Ecto neural progenitor cell (in vitro differentiated cells): Measurements from ENCODE around the gene GORASP1.

Experiments used
- DNase-seq: peaks from one replicate; pipeline ENCODE4 v3.0.0-alpha.2; 2018; ENCODE audit warnings: low spot score

Gene GORASP1

DNA sequence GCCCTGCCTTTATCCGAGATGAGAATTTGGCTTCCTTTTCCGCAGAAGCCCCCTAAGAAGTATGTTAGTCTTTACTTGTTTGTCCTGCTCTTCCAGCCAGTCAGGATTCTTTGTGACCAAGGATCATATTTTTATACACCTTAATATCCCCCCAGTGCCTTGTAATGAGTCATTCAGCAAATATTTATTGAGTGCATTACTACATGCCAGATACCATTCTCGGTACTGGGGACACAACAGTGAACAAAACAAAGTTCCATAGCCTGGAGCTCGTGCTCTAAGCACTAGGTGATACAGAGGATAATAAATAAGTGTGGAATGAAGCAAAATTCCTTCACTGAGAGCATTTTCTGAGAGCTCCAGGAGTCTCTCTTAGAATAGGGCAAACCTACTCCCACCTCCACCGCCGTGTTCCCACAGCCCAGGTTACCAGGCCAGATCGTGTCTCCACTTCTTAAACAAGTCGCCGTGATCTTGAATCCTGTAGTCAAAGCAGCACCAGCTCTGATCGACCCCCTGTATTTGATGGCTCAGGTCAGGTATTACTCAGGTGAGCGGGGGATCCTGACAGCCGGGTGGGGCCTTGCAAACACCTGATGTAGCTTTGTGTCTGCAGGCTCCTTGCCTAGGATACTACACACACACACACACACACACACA lies 18.5 kb upstream of the GORASP1 start:
- DNase-seq = no peak

DNA sequence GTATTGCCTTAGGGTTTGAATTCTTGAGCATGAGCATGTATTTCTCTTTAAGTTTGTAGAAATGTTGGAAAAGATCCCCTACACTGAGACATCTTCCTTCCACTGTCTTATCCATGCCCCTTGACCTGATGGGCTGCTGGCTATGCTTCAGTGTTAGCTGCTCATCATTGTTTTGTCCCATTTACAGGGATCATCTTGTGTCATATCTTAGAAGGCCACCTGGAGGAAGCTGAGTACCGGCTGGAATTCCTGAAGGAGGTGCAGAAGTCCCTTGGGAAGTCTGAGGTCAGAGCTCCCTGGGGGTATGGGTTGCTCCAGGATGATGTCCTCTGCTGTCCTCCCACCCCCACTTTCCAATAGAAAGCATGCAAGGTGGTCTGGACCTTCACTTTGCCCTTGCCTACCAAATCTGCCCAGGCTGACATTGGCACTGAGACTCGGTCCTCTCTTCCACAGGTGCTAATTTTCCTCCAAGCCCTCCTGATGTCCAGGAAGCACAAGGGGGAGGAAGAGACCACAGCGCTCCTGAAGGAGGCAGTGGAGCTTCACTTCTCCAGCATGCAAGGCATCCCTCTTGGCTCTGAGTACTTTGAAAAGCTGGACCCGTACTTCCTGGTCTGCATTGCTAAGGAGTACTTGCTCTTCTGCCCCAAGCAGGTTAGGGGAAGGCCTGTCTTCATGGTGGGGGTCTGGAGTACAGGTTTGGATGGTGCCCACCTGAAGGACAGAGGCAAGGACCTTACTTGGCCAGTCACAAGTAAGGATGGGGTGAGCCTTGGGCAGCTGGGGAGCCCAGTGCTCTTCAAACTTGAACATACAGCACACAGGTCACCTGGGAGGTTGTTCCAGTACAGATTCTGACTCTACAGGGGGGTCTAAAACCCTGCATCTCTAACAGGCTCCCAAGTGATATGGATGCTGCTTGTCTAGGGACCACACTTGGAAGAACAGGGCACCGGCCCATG lies 17.7 kb upstream of the GORASP1 start:
- no peak for DNase-seq

DNA sequence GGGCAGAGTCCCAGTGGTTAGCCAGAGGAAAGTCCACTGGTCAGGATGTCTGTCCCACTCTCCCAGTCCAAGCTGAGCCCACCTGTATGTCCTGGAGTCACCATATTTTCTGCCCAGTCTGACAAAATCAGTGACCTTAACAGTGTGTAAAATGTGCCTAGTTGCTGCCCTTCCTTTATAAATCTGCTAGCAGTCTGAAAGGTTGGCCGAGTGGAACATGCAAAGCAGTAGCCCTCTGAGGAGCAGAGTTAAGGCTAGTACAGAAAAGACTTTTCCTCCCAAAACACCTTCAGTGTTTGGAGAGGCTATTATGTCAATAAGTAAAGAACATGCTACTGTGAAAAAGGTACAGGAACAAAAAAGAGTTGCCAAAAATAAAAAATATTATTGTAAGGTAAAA lies 15.4 kb upstream of the GORASP1 start:
- DNase-seq = no peak

DNA sequence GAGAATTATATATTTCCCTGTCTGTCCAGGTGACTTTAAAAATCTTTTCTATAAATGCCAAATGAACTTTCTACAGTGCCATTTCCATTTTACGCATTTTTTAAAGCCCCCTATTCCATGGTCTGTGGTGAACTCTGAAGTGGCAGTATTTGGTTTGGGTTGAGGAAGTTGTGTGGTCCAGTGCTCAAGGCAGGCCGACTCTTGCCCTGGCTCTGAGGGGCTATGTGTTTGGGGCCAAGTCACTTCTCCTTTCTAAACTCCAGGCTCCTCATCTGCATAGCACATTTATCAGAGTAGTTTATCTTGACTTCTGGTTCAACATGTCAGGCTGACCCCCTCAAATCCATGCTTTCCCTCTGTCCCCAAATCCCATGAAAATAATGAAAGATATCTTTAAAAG lies 14.2 kb upstream of the GORASP1 start:
- DNase-seq = no peak

DNA sequence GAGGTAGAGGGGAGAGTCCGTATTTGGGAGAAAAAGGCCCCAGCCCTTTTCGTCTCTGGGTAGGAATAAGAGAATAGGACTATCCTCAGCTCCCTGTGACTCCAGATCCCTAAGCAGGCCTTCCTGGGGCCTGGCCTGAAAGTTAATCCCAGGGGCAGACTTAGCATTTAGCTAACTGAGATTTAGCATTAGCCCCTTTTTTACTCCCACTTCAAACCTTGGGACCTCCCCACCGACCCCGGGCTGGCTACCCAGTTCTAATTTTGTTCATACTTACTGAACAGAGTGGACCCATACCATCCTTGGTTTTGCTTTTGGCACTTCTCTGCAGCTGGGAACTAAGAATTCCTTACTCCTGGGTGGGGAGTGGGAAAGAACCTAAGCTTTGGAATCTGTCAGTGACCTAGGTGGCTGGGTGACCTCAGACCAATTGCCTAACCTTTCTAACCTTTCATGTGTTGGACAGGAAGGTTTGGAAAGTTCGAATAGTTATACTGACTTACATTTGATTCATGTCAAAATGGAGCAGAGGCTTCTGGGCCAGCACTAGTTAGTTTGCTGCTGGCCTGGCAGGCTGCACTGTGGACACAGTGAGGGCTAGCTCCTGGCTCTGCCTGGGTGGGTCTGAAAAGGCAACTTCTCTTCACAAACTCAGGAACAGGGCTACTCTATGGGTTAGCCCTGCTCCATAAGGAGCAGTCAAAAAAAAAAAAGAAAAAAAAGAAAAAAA lies 11.7 kb upstream of the GORASP1 start:
- no peak for DNase-seq

DNA sequence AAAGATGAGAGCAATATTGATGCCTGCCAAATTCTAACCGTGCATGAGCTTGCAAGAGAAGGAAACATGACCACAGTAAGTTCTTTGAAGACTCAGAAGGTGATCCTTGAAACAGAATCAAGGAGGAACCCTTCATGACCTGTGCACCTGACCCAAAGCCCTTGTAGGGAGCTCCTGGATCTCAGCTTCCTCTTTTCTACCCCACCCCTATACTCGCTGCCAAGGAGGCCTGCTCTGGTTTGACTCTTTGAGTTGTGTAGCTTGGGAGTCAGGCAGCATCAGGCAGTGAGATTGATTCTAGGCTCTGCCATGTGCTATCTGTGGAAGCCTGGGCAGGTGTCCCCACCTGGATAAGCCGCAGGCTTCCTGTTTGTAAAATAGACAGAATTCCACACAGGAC lies 10.7 kb upstream of the GORASP1 start:
- no peak for DNase-seq

DNA sequence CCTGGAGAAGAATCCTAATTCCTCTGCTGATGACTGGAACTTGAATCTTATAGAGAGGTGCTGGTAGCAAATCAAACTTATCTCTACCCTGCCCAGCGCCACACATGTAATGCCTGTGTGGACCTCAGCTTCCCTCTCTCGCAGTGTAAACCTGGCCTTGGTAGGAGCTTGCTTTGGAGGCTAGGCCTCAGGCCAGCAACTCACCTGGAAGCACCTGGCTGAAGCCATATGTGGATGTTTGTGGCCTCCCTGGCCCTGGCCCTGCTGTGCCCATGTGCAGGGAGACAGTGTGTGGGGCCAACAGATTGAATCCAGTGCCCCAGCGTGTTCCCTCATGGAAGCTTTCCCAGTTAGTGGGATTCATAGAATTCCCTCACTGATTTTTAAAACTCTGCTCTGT lies 8.4 kb upstream of the GORASP1 start:
- DNase-seq = no peak

DNA sequence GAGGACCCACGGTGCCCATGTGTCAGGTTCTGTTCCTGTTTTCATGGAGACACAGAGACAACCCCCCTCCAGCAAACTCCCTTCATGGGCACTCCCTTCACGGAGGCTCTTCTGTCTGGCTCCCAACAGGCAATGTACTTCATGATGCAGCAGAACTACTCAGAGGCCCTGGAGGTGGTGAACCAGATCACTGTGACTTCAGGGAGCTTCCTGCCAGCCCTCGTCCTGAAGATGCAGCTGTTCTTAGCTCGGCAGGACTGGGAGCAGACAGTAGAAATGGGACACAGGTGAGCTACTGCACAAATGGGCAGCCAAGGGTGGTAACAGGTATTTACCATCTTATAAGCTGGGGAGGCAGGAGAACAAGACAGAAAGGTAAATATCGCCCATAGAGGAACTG lies 7.0 kb upstream of the GORASP1 start:
- DNase-seq = no peak

DNA sequence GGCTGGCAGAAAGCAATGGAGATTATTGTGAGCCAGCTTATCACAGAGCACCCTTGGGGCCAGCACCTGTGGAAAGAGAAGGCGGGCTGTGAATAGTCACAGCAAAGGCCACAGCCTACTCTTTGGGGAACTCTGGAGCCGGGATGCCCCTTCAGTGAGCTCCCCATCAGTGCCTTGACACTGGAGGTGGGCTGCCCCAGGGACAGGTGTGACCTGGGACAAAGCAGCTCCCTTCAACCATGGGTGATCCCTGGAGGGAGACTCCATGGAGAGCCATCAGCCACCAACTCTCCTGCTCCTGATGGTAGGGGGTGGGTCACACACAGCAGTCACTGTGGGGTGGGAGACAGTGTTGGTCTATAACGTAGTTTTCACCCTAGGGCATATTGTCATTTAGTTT lies 5.9 kb upstream of the GORASP1 start:
- DNase-seq = no peak

DNA sequence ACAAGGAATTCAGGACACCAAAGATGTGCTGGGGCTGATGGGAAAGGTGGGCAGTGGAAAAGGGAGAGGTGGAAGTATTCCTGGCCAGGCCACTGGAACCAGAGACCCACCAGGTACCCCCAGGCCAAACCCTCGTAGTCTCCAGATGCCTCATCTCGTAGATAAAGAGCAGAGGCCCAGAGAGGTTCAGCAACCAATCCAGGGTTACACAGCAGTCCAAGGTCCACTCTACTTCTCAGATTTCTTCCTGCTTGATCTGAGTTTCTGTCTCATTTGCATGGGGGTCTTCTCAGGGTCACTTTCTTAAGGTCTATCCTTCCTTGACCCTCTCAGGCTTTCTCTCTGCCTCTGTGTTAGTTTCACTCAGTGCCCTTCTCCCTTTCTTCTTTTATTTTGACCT lies 5.1 kb upstream of the GORASP1 start:
- no peak for DNase-seq

DNA sequence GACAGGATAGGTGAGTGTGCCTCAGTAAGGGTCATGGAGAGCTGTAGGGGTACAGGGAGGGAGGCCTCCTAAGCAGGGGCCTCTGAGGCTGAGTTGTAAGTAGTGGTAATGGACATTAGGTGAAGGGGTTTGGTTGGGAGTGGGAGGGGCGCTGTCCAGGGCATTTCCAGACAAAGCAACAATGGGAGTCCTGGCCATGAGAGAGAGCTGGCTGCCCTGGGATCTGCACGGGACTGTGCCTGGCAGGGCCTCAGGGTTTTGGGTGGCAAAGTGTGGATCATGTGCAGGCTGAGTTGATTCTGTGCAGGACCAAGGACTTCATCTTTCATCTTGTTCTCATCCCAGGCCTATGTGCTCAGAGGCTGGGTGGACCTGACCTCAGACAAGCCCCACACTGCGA lies 4.7 kb upstream of the GORASP1 start:
- DNase-seq = no peak

DNA sequence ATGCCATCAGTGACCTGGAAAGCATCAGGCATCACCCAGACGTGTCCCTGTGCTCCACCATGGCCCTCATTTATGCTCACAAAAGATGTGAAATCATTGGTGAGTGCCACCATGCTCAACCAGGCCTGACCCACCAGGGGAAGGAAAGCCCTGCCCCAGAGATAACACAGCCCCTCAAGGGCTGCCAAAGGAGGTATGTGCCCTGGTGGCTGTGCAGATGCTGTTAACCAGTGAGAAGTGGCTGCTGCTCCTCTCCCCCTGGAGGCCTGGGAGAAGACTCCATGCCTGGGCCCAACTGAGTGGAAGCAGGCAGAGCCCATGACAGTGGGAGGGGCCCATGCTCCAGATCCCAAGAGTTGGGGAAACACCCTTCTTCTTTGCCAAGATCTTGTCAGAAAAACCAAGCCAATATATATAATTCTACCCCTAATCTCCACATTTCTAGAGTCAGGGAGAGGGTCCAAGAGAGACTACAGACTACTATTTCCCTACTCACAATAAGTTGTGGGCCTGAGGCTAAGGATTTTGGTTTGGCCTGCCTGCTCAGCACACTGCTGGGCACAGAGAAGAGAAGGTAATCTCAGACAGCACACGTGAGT lies 2.7 kb upstream of the GORASP1 start:
- DNase-seq = no peak

DNA sequence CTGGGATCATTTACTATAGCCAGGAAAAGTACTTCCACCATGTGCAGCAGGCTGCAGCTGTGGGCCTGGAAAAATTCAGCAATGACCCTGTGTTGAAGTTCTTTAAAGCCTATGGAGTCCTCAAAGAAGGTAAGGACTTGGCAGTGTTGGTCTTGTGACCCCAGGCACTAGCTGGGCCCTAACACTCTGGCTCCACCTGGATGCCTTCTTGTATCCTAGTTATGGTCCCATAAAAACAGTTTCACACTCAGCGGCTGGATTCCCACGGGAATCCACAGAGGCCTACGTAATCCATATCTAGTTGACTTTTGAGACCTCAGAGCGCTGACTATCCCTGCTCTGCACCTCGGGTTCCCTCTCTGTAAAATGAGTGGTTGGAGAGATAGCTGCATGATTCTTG lies 1.7 kb upstream of the GORASP1 start:
- DNase-seq = peak; percentile 17

DNA sequence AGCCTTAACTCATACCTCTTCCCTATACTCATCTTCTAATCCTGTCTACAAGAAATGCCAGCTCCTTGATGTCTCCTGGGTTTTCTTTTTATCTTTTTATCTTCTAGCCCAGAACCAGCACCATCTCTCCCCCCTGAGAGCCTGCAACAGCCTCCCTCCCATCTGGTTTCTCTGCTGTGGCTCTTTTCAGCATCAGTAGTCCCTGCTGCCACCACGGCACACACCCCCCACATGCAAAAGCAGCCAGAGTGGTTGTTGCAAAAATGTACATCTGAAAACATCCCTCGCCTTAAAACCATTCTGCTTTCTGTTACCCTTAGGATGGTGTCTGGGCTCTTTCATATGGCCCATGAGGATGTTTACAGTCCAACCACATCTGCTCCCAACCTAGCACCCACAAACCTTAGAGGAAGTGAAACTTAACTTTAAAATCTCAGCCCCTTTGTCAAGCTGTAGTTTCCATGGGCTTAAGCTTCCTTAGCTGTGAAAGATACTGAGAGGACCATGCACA lies 828 bp upstream of the GORASP1 start:
- DNase-seq = peak; percentile 37

DNA sequence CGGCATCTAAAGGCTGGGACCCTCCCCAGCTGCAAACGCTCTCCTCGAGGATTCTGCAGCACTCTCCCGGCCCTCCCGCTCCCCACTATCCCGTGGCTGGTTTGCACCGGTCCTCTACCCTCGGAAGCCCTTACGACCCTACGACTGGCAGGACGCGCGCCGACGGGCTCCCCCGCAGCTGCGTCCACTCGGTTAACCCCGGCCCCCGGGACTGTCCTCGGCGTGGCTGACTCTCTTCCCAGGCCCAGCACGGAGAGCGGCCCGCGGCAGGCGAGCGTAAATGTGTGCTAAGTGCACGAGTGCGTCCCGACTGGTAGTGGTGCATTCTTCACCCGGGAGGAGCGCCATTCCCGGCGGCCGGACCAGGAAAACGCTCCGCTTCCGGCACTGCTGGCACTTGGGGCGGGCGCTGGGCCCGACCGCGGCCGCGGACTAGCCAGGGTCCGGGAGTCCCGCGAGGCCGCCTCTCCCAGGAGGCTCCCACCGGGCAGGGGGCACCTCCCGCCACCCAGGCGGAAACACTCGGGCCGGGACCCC lies 508 bp downstream of the GORASP1 start:
- DNase-seq = peak; percentile 73

DNA sequence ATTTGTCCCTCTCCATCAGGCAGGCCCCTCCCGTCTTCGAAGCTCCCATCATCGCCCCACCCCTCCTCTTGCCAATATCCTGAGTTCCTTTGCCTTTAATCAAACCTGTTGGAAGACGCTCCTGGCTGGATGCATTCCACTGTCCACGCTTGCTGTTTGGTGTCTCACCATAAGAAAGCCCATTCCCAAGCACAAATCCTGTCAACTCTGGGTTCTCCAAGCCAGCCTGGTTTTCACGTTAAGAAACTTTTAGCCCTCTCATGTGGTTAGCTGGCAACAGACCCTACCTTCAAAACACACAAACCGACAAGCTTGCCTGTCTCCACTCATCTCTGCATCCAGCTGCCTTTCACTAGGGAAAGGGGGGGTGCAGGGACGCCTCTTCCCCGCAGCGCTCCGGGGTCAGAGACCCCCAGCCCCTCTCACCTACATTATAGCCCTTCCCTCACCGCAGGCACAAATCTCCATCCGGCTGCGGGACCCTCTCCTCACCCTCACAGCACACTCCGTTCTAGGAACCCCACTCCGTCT lies 1.1 kb downstream of the GORASP1 start:
- peak; percentile 41 for DNase-seq

DNA sequence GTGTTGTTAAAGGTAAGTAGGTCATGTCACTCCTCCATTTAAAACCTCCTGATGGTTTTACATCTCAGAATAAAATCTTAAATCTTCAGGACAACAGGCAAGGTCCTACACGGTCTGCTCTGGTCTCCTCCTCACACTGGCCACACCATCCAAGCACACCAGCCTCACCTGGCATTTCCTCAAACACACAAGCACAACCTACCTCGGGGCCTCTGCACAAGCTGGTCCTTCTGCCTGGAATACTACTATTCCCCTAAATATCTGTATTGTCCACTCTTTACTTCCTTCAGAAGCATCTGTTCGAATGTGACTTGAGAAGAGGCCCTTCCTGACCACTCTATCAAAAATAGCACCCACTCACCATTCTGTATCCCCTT lies 1.8 kb downstream of the GORASP1 start:
- peak; percentile 1 for DNase-seq

DNA sequence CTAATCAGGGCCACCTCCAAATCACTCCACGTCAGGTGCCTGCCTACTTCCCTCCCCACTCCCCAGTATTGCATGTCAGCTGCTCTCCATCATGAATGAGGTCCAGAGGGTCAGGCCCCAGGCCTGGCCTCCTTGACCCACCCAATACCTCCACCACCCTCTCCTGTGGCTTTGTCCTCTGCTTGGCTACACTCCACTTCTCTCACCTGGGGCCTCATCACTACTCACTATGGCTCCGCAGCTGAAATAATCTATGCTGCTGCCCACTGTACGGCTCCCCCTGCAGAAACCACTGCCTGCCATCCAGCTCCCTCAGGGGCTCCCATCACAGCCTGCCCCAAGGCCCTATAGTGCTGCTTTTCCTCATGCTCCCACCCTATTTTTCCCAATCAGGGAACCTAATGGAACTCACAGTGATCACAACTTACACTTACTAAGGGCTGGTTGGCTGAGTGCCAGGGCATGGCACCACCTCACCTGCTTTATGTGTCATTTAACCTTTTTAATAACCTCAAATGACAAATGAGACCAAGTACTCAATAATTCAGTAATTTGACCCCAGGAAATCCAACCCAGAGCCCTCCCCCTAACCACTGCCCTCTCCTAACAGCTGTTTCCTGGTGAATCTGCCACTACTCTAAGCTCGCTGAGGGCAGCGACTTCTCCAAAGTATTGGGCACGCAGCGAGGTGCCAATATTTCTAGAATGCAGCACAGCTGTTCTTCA lies 2.3 kb downstream of the GORASP1 start:
- DNase-seq = no peak

DNA sequence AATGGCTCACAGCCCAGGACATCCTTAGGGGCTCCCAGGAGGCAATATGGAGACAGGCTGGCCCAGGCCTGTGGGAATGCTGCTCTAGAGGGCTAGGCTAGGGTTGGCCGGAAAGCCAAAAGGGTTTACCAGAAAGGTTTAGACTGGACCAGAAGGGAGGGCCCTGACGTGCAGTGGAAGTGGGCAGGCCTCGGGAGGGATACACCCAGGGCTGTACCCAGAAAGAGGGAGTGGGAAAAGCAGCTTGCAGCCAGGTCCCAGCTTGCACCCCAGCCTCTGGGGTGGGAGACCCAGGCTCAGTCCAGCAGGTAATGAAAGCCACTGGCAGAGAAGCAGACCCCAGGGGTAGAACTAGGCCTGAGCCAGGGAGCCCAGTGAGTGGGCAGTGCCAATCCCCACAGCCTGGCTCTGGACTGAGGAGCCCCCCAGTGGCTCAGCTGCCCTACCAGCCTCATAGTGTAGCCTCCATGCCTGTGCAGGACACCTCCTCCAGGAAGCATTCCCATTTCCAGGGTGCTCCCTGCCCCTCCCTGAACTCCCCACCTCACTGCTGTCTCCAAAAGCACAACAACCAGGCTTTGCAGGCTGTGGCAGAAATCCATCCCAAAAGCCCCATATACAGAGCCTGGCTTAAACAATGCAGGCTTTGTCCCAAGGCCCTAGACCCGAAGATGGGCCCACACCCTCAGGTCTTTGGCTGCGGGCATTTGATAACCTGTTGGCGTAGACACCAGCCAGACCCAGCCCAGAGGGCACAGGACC lies 3.5 kb downstream of the GORASP1 start:
- DNase-seq = no peak

DNA sequence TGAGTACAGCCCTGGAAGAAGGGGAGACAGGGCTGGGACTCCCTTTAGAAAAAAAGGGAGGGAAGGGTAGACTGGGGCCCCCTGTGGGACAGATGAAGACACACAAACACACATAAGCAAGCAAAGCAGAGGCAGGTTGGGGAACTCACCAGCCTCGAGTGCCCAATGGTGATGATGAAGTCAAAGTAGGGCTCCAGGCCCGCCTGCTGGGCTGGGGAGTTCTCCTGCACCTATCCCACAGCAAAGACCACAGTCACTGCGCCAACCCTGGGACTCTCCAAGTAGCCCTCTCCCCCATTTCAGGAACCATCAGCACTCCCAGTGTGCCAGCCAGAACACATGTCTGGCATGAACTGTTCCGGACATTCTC lies 4.1 kb downstream of the GORASP1 start:
- DNase-seq = no peak
